NCI-H2029 (cell line): Measurements from ENCODE around the gene RRP1.
A peak's percentile ranks its signal among the peaks of the same experiment; 100 is the strongest.

Source experiments
- DNase-seq: peaks from one replicate; lab custom pipeline; 2025; lab: John Stamatoyannopoulos, UW

RRP1 gene

DNA sequence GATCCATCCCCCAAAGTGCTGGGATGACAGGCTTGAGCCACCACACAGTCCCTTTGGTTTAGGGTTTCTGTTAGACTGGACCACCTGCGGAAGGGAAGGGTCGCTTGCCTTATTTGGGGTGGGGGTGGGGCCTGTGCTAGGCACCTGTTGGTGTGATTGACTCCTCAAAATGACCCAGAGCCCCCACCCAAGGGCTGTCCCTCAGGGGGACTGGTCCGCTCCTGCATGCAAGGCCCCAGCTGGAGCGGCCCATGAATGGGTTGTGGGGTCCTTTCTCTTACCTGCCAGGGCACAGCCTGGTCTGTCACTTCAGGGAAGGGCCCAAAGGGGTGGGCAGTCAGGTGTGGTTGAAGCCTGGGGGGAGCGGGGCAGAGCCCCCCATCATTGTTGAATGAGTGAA lies 11.4 kb upstream of the RRP1 start:
- no peak for DNase-seq

DNA sequence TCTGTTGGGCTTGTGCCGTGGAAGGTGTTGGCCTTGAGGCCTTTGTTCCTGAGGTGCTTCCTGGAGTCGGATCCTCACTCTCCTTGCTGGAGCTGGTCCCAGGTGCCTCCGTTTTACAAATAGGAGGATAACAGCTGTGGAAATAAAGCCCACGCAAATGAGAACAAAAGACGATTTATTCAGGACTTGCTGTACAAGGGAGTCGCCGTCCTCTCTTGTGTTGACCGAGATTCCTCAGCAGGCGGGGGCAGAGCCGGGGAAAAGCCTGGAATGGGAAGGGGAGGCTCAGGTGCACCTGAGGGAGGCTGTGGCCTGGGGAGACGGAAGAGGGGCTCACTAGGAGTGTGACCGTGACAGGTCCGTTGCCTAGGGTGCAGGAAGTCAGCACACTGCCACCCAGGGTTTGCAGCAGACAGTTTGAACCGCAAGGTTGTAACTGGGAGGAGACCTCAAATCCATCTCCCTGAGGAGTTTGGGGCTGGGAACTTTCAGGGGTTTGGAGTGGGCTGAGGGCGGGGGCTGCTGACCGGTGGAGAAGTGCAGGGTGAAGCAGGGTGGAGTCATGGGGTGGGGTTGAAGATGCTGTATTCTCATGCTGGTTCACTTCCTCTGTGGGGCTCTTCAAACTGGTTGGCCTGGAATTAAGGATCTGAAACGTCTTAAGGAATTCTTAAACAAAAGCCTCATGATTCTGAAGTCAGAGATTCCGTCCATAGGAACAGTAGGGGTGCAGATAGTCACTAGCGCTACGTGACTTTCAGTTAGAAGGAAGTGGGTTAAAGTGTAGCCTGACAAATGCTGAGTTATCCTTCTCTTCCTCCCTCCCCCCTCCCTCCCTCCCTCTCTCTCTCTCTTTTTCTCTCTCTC lies 10.7 kb upstream of the RRP1 start:
- DNase-seq = no peak

DNA sequence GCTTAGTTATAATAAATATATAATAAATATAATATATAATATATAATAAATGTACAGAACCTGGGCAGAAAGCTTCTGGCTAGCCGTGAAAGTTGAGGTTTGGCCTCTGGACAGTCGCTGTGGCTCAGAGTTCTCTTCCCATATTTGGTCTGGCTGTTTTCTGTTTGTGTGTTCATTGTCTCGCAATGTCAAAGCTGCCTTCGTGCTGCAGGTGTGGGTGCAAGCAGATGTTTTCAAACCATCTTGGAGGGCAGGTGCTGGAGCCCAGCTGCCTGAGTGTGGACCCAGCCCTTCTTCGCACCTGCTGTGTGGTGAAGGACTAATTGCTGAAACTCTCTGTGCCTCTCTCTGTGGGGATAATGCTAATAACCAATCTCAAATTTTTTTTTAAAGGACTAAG lies 9.7 kb upstream of the RRP1 start:
- peak; percentile 39 for DNase-seq

DNA sequence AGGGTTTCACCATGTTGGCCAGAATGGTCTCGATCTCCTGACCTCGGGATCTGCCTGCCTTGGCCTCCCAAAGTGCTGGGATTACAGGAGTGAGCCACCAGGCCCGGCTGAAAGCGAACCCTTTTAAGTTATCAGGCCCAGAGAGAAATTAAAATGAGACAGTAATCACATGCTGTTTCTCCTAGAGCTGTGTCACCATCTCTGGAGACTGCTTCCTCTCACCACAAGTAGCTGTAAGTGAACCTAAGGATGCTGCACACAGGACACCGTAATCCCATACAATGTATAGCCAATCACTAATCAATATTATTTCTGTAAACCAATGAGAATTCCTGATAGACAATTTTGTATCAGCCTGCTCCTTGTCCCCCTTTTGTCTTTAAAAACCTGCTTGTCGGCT lies 7.5 kb upstream of the RRP1 start:
- DNase-seq = no peak

DNA sequence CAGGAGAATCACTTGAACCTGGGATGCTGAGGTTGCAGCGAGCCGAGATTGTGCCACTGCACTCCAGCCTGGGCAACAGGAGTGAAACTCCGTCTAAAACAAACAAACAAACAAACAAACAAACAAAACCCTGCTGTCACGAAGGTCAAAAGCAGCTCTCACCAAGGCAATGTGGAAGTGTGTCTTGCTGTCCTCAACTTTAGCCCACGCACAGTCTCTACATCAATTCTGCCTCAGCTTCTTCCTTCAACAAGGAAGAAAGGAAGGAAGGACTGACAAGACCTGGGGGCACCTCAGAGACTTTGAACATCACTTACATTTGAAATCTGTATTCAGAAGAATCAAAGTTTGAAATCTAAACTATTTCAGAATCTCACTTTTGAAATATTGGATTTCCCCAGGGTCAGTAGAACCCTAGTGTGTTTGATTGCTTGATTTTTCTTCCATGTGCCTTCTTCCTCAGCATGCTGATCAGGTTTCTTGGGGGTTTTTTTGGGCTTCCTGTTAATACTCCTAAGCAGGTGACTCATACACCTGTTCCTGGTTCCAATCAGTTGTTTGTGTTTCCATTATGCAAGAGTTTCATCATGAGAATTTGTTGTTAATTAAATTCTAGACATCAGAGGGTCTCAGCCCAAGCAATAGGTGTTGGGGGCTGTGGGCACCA lies 6.8 kb upstream of the RRP1 start:
- no peak for DNase-seq

DNA sequence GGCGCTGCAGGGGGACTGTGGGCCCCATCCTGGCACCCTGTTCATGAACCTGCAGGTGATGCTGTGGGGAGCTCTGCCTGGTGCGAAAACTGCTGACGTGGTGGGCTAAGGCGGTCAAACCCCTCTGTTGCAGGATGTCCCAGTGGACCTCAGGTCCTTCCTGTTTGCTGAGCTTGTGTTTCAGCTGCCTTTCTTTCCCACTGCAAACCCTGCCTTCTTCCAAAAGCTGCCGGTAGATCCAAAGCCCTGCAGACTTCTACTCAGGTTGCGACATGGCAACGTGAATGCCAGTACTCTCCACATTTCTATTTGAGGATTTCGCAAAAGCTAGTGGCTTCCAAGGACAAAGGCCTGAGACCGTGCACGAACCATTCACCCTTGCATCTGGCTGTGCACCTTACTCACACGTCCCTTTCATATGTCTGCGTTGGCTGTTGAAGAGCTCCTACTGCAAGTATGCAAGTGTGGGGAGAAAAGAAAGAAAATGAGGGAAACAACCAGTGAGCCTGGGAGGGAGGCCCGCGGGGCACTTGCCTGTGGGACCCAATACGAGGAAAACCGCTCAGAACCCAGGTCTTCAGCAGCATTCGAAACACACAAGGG lies 6.2 kb upstream of the RRP1 start:
- DNase-seq = no peak

DNA sequence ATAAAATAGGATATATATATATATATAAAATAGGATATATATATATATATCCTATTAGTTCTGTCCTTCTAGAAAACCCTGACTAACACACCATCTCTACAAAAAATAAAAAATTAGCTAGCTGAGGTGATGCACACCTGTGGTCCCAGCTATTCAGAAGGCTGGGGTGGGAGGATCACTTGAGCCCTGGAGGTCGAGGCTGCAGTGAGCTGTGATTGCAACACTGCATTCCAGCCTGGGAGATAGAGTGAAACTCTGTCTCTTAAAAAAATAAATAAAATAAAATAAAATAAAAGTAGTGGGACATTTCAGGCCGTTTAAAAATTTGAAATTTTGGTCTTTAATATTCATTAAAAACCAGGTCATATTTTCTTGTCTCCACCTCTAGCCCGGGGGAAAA lies 4.2 kb upstream of the RRP1 start:
- no peak for DNase-seq

DNA sequence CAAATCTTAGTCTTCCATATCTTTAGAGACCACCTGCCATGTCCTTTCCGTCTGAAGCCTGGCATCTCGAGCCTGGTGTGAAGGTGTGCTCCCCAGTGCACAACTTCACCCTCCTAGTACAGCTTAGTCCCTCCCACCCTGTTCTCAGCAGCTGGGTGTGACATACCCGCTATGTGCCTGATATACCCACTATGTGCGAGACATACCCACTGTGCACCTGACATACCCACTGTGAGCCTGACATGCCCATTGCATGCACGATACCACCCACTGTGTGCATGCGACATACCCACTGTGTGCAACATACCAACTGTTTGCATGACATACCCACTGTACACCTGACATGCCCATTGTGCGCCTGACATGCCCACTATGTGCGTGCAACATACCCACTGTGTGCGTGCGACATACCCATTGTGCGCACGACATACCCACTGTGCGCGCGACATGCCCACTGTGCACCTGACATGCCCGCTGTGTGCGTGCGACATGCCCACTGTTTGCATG lies 3.0 kb upstream of the RRP1 start:
- DNase-seq = no peak

DNA sequence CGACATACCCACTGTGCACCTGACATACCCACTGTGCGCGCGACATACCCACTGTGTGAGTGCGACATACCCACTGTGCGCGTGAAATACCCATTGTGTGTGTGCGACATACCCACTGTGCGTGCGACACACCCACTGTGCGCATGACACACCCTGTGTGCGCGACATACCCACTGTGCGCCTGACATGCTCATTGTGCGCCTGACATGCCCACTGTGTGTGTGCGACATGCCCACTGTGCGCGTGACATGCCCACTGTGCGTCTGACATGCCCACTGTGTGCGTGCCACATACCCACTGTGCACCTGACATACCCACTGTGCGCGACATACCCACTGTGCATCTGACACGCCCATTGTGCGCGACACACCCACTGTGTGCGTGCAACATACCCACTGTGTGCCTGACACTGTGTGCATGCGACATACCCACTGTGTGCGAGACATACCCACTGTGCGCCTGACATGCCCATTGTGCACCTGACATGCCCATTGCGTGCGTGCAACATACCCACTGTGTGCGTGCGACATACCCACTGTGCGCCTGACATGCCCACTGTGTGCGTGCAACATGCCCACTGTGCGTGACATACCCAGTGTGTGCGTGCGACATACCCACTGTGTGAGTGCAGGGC lies 2.5 kb upstream of the RRP1 start:
- DNase-seq = no peak

DNA sequence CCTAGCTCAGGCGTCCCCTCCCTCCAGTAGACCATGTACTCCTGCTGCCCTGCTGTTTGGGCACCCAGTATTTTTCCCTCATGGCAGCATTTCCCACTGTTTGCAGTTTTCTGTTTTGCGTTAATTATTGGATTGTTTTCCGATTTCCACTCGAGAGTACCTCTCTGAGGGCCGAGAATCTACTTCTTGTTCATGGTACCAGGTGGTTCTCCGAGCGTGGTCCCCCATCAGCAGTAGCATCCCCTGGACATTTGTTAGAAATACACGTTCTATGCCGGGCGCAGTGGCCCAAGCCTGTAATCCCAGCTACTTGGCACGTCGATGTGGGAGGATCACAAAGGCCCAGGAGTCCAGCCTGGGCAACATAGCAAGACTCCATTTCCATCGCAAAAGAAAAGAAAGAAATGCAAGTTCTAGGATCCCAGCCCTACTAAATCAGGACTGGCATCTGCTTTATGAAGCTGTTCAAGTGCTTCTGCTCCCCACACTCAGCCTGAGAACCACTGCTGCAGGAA lies 690 bp downstream of the RRP1 start:
- DNase-seq = no peak

DNA sequence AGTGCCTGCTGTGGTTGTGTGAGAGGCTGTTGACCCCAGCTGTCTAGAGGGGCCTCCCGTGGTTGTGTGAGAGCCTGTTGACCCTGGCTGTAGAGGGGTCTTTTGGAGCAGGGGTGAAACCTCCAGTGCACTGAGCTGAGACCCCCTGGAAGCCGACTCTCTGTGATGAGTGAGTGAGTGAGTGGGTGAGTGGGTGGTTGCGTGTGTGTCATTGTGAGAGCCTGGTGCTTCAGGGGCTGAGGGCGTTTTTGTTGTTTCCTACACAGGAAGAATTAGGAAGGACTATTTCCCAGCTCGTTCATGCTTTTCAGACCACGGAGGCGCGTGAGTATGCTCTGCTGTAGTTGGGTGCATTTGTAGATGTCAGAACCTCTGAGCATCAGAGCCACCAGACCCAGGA lies 3.0 kb downstream of the RRP1 start:
- DNase-seq = no peak

DNA sequence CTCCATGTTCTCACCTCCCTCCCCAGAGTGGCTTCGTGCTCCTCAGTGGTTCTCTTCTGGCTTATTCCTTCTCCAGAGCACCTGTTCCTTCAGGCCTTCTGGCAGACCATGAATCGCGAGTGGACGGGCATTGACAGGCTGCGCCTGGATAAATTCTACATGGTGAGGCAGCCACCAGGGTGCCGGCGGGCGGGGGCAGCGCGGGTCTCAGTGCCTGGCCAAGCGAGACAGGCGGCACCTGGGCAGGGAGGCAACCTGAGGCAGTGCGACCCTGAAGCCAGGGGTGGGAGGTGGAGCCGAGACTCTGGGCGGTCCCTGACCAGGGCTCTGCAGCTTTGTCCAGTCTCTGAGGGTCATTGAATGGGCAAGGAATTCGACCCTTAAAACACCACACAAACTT lies 3.9 kb downstream of the RRP1 start:
- DNase-seq = no peak

DNA sequence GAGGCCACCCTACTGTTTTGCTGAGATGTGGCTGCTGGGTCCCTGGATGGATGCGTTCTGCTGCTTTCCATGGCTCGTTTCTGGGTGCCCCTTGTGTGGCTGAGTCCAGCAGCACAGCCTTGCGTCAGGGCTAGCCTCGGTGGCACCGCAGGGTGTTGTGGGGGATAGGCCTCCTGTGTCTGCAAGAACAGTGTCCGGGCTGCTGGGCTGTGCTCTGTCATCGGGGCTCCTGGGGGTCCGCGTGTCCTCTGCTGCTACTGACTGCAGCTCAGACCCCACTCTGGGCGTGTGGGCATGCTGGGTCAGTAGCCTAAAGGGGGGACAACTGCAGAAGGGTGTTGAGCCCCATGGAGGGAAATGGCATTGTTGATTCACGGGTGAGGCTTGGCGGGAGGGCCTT lies 4.9 kb downstream of the RRP1 start:
- DNase-seq = no peak

DNA sequence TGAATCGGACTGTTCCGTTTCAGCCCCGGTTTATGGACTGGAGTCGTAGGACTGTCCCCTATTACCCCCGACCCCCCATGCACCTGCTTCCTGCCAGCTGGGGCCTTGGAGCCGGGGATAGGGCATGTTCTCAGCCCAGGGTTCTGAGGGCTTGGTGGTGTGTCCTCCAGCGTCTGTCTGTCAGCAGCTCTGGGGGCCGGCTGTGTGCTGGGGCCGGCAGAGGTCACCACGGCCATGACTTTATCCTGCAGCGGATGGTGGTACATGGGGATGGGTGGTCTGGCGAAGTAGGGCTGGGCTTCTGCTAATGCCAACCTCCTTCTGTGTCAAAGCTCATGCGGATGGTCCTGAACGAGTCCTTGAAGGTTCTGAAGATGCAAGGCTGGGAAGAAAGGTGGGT lies 5.5 kb downstream of the RRP1 start:
- DNase-seq = no peak

DNA sequence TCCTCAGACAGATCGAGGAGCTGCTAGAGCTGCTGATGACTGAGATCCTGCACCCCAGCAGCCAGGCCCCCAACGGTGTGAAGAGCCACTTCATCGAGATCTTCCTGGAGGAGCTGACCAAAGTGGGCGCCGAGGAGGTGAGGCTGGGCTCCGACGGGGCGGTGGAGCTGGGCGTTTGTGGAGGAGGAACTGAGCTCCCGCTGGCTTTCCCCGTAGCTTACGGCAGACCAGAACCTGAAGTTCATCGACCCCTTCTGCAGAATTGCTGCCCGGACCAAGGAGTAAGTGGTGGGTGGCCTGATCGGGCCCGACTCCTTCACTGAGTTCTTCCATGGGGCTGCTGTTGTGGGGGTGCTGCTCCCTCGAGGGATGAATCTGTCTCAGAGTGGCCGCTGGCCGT lies 8.0 kb downstream of the RRP1 start:
- DNase-seq = no peak

DNA sequence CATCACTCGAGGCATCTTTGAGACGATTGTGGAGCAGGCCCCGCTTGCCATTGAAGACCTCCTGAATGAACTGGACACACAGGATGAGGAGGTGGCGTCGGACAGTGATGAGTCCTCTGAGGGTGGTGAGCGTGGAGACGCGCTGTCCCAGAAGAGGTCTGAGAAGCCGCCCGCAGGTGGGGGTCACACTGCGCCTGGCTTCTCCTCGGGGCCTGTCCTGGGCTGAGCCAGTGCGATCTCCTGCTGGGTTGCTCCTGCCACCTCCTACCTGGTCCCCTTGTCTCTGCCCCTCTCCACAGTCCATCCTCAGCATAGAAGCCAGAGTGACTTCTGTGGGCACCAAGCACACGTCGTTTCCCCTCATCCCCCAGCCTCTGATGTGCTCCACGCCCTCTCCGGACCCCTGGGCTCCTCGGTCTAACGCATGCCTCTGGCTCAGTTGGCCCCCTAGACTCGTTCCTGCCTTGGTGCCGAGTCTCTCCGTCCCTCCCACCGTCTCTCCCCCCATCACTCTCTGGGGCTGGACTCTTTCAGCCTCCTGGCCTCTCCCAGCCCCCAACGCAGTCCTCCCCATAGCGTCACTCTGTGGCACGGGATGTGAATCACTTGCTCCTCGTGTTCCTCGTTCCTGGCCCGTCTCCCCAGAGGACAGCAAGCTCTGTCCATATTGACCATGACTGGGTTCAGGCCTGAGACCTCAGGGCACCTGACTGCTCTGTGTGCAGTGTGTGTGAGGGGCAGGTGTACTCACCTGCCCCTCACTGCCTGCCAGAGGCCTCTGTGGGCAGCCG lies 8.7 kb downstream of the RRP1 start:
- no peak for DNase-seq

DNA sequence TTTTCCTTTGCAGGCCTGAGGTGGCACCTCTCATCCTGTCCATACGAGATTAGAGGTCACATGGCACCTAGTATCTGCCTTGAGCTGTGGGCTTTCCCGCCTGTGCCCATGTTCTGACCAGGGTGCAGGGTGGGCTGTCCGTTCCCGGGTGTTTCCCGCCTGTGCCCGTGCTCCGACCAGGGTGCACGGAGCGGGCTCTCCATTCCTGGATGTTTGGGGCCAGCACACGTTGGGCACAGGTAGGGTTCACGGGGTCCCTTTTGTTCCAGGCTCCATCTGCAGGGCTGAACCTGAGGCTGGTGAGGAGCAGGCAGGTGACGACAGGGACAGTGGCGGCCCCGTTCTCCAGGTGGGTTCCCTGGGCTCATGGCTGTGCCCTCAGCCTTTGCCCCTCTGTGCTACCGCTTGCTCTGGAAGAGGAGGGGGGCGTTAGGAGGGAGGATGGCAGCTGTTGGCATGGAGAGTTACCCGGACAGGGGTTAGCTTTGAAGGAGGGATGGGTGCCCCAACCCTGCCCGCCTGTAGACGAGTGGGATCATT lies 10.0 kb downstream of the RRP1 start:
- no peak for DNase-seq

DNA sequence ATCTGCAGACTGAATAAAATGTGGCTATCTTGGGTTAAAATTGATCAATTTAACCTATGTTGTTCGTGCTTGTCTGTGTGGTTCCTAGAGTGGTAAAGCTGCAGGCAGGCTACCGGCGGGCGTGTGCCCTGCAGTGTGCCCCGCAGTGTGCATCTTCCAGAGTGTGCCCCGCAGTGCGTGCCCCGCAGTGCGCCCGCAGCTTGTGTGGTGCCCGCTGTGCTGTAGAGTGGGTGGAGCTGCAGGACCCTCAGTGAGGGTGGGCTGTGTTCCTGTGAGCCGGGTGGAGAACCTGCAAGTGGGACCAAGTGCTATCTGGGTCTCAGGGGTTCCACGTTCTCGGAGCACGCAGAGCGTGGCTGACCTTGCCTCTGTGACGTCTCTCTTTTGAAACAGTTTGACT lies 10.7 kb downstream of the RRP1 start:
- no peak for DNase-seq

DNA sequence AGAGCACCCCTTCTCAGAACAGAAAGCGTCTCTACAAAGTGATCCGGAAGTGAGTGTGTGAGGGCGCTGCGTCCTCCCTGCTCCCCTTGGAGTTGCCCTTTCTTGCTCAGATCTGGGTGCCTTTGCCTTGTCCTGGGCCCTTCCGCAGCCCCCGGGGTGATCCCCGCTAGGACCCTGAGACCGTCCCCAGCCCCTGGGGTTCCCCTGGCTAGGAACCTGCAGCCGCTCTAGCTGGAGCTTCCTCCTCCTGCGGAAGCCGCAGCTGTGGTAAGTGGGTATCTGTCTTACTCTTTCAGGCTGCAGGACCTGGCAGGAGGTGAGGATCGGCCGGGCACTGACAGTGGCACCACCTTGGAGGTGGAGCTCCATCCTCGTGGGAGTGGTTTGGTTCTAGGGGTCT lies 11.2 kb downstream of the RRP1 start:
- no peak for DNase-seq

DNA sequence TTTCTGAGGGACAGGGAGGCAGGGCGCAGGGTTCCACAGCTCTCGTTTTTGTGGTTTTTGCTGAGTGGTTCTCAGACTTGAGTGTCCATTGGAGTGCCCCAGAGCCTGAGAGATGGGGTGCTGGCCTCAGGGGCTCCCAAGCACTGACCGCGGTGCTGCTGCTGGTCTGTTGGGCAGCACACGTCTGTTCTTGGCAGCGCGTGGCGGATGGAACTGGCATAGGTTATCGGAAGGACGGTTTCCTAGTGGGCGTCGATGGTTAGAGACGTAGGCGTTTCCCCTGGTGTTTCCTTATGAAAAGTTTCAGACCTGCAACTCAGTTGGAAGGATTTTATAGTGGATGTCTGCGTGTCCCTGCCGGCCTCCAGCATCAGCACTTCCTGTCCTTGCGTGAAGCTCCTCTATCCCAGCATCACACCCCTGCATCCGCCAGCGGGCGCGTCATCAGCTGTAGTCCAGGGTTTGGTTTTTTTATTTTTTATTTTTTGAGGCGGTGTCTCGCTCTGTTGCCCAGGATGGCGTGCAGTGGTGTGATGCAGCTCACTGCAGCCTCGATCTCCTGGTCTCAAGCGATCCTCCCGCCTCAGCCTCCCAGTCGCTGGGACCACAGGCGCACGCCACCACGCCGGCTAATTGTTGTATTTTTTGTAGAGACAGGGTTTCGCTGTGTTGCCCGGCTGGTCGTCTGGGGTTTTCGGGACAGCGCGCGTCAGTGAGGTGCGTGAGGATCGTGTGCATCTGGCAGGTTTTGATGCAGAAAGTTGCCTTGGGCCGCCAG lies 11.8 kb downstream of the RRP1 start:
- DNase-seq = no peak
